HEK293 (cell line): ENCODE measurements around the gene EIF3F.

Experiments
- CTCF ChIA-PET: fragments of 350-600 bp; formaldehyde crosslinking; extraction: SDS; loops from one replicate; lab custom pipeline; 2021; ENCODE audit warnings: antibody characterized with exemption; lab: Yijun Ruan, JAX
- POLR2A ChIA-PET: fragments of 300-600 bp; formaldehyde crosslinking; extraction: SDS; loops from one replicate; lab custom pipeline; 2020; ENCODE audit warnings: antibody characterized with exemption, inconsistent platforms; lab: Yijun Ruan, JAX
- H3K27ac ChIP-seq: fragments of 200-500 bp; sonication (Bioruptor generic); 2 replicates; pipeline ENCODE4 v1.5.1; 2014; ENCODE audit warnings: low read depth, low read length, control low read depth, inconsistent platforms; ENCODE audit errors: extremely low read depth
- H3K36me3 ChIP-seq, 2 experiments: fragments of 200-500 bp in 1 of 2; sonication (Bioruptor generic) in 1 of 2; 1 replicate in 1 of 2; 2 replicates in 1 of 2; pipeline ENCODE4 v1.5.1; 2014 to 2017; ENCODE audit warnings: inconsistent platforms in 2 of 2, low read length in 2 of 2; ENCODE audit not compliant: control insufficient read depth in 2 of 2, insufficient read depth in 1 of 2
- H3K4me1 ChIP-seq: fragments of 200-500 bp; sonication (Bioruptor generic); 2 replicates; pipeline ENCODE4 v1.5.1; 2014; ENCODE audit warnings: mild to moderate bottlenecking, low read length, inconsistent platforms; ENCODE audit not compliant: control insufficient read depth, insufficient read depth
- H3K4me3 ChIP-seq: 2 replicates; pipeline ENCODE4 v1.5.1; 2011; ENCODE audit warnings: low read depth, mild to moderate bottlenecking, control low read depth, low read length, moderate library complexity
- H3K9me3 ChIP-seq: fragments of 200-500 bp; sonication (Bioruptor generic); 2 replicates; pipeline ENCODE4 v1.5.1; 2014; ENCODE audit warnings: low read depth, low read length, inconsistent platforms; ENCODE audit not compliant: control insufficient read depth, insufficient read depth
- GLIS2 ChIP-seq: fragments of 450-650 bp; formaldehyde crosslinking; IDR thresholded peaks from 2 replicates; pipeline ENCODE4 v1.5.1; 2016; ENCODE audit warnings: missing biosample characterization, missing genetic modification characterization
- OSR2 ChIP-seq: fragments of 450-650 bp; formaldehyde crosslinking; IDR thresholded peaks from 2 replicates; pipeline ENCODE4 v1.5.1; 2016; ENCODE audit warnings: missing biosample characterization, missing genetic modification characterization
- OVOL3 ChIP-seq: fragments of 450-650 bp; formaldehyde crosslinking; IDR thresholded peaks from 2 replicates; pipeline ENCODE4 v1.5.1; 2016; ENCODE audit warnings: missing biosample characterization, missing genetic modification characterization
- RBAK ChIP-seq: fragments of 450-650 bp; formaldehyde crosslinking; IDR thresholded peaks from 2 replicates; pipeline ENCODE4 v1.5.1; 2016; ENCODE audit warnings: missing biosample characterization, missing genetic modification characterization
- SALL2 ChIP-seq: fragments of 450-650 bp; formaldehyde crosslinking; IDR thresholded peaks from 2 replicates; pipeline ENCODE4 v1.5.0; 2017; ENCODE audit warnings: missing biosample characterization, mild to moderate bottlenecking, missing genetic modification characterization, borderline replicate concordance
- SETDB1 ChIP-seq: IDR thresholded peaks from one replicate; pipeline ENCODE4 v1.6.1; 2017; ENCODE audit warnings: mild to moderate bottlenecking, low read length, moderate library complexity, mixed read lengths; ENCODE audit not compliant: insufficient read length
- ZBTB17 ChIP-seq: fragments of 450-650 bp; formaldehyde crosslinking; IDR thresholded peaks from 2 replicates; pipeline ENCODE4 v1.5.1; 2016; ENCODE audit warnings: missing biosample characterization, missing genetic modification characterization
- ZBTB8A ChIP-seq: fragments of 450-650 bp; formaldehyde crosslinking; IDR thresholded peaks from 2 replicates; pipeline ENCODE4 v1.5.1; 2016; ENCODE audit warnings: missing biosample characterization, missing genetic modification characterization
- ZNF10 ChIP-seq: fragments of 450-650 bp; formaldehyde crosslinking; IDR thresholded peaks from 2 replicates; pipeline ENCODE4 v1.5.1; 2017; ENCODE audit warnings: missing biosample characterization, missing genetic modification characterization
- ZNF140 ChIP-seq: fragments of 450-650 bp; formaldehyde crosslinking; IDR thresholded peaks from 2 replicates; pipeline ENCODE4 v1.5.1; 2016; ENCODE audit warnings: missing biosample characterization, missing genetic modification characterization
- ZNF169 ChIP-seq: fragments of 450-650 bp; formaldehyde crosslinking; IDR thresholded peaks from 2 replicates; pipeline ENCODE4 v1.5.1; 2016; ENCODE audit warnings: missing biosample characterization, missing genetic modification characterization
- ZNF175 ChIP-seq: fragments of 450-650 bp; formaldehyde crosslinking; IDR thresholded peaks from 2 replicates; pipeline ENCODE4 v1.5.1; 2016; ENCODE audit warnings: missing biosample characterization, missing genetic modification characterization
- ZNF19 ChIP-seq: fragments of 450-650 bp; formaldehyde crosslinking; IDR thresholded peaks from 2 replicates; pipeline ENCODE4; 2016; ENCODE audit warnings: missing biosample characterization, missing genetic modification characterization, low read depth
- ZNF2 ChIP-seq: fragments of 450-650 bp; formaldehyde crosslinking; IDR thresholded peaks from 2 replicates; pipeline ENCODE4 v1.5.1; 2016; ENCODE audit warnings: missing biosample characterization, missing genetic modification characterization
- ZNF239 ChIP-seq: fragments of 450-650 bp; formaldehyde crosslinking; IDR thresholded peaks from 2 replicates; pipeline ENCODE4 v1.5.1; 2016; ENCODE audit warnings: missing biosample characterization, missing genetic modification characterization
- ZNF266 ChIP-seq: fragments of 450-650 bp; formaldehyde crosslinking; IDR thresholded peaks from 2 replicates; pipeline ENCODE4 v1.5.1; 2016; ENCODE audit warnings: missing biosample characterization, missing genetic modification characterization, low read depth
- ZNF292 ChIP-seq: fragments of 450-650 bp; formaldehyde crosslinking; IDR thresholded peaks from 2 replicates; pipeline ENCODE4 v1.5.1; 2016; ENCODE audit warnings: low read depth, missing biosample characterization, missing genetic modification characterization, borderline replicate concordance
- ZNF311 ChIP-seq: fragments of 450-650 bp; formaldehyde crosslinking; IDR thresholded peaks from 2 replicates; pipeline ENCODE4 v1.5.1; 2017; ENCODE audit warnings: missing biosample characterization, missing genetic modification characterization, borderline replicate concordance
- ZNF37A ChIP-seq: fragments of 450-650 bp; IDR thresholded peaks from 2 replicates; pipeline ENCODE4 v1.5.1; 2018; ENCODE audit warnings: missing biosample characterization, missing genetic modification characterization
- ZNF404 ChIP-seq: fragments of 450-650 bp; formaldehyde crosslinking; IDR thresholded peaks from 2 replicates; pipeline ENCODE4 v1.5.1; 2017; ENCODE audit warnings: missing biosample characterization, missing genetic modification characterization
- ZNF549 ChIP-seq: fragments of 450-650 bp; IDR thresholded peaks from 2 replicates; pipeline ENCODE4 v1.5.1; 2018; ENCODE audit warnings: missing biosample characterization, missing genetic modification characterization, mild to moderate bottlenecking, inconsistent platforms, moderate library complexity
- ZNF561 ChIP-seq: fragments of 450-650 bp; IDR thresholded peaks from 2 replicates; pipeline ENCODE4 v1.5.1; 2018; ENCODE audit warnings: missing biosample characterization, missing genetic modification characterization, borderline replicate concordance
- ZNF596 ChIP-seq: fragments of 450-650 bp; IDR thresholded peaks from 2 replicates; pipeline ENCODE4 v1.5.0; 2018; ENCODE audit warnings: missing biosample characterization, mild to moderate bottlenecking, missing genetic modification characterization, moderate library complexity
- ZNF621 ChIP-seq: fragments of 450-650 bp; formaldehyde crosslinking; IDR thresholded peaks from 2 replicates; pipeline ENCODE4 v1.5.1; 2017; ENCODE audit warnings: missing biosample characterization, missing genetic modification characterization
- ZNF792 ChIP-seq: fragments of 450-650 bp; formaldehyde crosslinking; IDR thresholded peaks from 2 replicates; pipeline ENCODE4 v1.5.1; 2016; ENCODE audit warnings: missing biosample characterization, missing genetic modification characterization
- TF ChIP-seq, protein P1 (sequence below): fragments of 450-650 bp; formaldehyde crosslinking; IDR thresholded peaks from 2 replicates; pipeline ENCODE4 v1.5.1; 2016; ENCODE audit warnings: missing biosample characterization, missing genetic modification characterization
- TF ChIP-seq, protein P2 (sequence below): fragments of 450-650 bp; formaldehyde crosslinking; IDR thresholded peaks from 2 replicates; pipeline ENCODE4 v1.5.1; 2016; ENCODE audit warnings: missing biosample characterization, missing genetic modification characterization
- TF ChIP-seq, protein P3 (sequence below): fragments of 450-650 bp; formaldehyde crosslinking; IDR thresholded peaks from 2 replicates; pipeline ENCODE4 v1.5.1; 2016; ENCODE audit warnings: missing biosample characterization, missing genetic modification characterization
- TF ChIP-seq, protein P4 (sequence below): fragments of 450-650 bp; formaldehyde crosslinking; IDR thresholded peaks from 2 replicates; pipeline ENCODE4 v1.5.1; 2017; ENCODE audit warnings: missing biosample characterization, missing genetic modification characterization
- TF ChIP-seq, protein P5 (sequence below): fragments of 450-650 bp; formaldehyde crosslinking; IDR thresholded peaks from 2 replicates; pipeline ENCODE4 v1.5.1; 2016; ENCODE audit warnings: missing biosample characterization, missing genetic modification characterization

The EIF3F gene

DNA sequence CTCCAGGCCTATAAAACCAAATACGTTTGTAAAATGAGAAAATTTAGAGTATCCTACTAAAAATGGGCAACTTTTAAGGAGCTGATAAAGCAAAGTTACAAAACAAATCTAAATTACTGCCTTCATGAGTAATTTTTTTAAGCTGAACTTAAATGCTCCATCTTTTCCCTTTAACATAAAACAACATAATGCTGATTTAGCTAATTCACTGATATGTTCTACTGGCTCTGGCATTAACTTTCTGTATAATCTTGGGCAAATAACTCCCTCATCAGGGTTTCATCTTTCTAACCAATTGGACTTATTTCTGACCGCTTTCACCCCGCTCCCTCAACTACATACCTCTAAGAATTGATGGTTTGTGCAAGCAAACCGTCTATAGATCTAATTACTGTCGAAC, 46.0 kb upstream of the EIF3F start:
- ChIA-PET CTCF (interaction anchor here (1.1 kb wide), 1 partner anchor 46 kb away, joined by 5 read pairs; the partner anchor contains the start of gene EIF3F), POLR2A (no interaction called here)
- H3K4me1 ChIP-seq: no peaks in the 10 kb centered on the region
- no peak overlapping the region for H3K4me3 ChIP-seq
- H3K27ac ChIP-seq: no peak overlapping the region
- H3K9me3 ChIP-seq: no peaks in the 10 kb centered on the region
- TF ChIP-seq ZNF37A (tag by site-specific recombination) (no peak), ZBTB17 (tag by site-specific recombination) (no peak), ZNF792 (tag by site-specific recombination) (no peak), ZNF621 (tag by site-specific recombination) (no peak), ZNF19 (no peak), SALL2 (no peak), ZNF292 (tag by site-specific recombination) (no peak), ZNF140 (tag by site-specific recombination) (no peak), OSR2 (no peak), GLIS2 (no peak), SETDB1 (no peak), ZBTB8A (tag by site-specific recombination) (no peak), ZNF311 (tag by site-specific recombination) (no peak), ZNF169 (no peak), ZNF561 (tag by site-specific recombination) (no peak), ZNF175 (no peak)
- TF ChIP-seq, protein P1, sequence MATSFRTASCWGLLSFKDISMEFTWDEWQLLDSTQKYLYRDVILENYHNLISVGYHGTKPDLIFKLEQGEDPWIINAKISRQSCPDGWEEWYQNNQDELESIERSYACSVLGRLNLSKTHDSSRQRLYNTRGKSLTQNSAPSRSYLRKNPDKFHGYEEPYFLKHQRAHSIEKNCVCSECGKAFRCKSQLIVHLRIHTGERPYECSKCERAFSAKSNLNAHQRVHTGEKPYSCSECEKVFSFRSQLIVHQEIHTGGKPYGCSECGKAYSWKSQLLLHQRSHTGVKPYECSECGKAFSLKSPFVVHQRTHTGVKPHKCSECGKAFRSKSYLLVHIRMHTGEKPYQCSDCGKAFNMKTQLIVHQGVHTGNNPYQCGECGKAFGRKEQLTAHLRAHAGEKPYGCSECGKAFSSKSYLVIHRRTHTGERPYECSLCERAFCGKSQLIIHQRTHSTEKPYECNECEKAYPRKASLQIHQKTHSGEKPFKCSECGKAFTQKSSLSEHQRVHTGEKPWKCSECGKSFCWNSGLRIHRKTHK: no peak
- TF ChIP-seq, protein P2, sequence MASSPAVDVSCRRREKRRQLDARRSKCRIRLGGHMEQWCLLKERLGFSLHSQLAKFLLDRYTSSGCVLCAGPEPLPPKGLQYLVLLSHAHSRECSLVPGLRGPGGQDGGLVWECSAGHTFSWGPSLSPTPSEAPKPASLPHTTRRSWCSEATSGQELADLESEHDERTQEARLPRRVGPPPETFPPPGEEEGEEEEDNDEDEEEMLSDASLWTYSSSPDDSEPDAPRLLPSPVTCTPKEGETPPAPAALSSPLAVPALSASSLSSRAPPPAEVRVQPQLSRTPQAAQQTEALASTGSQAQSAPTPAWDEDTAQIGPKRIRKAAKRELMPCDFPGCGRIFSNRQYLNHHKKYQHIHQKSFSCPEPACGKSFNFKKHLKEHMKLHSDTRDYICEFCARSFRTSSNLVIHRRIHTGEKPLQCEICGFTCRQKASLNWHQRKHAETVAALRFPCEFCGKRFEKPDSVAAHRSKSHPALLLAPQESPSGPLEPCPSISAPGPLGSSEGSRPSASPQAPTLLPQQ: no peak
- no peaks in the 10 kb centered on the region for H3K36me3 ChIP-seq

DNA sequence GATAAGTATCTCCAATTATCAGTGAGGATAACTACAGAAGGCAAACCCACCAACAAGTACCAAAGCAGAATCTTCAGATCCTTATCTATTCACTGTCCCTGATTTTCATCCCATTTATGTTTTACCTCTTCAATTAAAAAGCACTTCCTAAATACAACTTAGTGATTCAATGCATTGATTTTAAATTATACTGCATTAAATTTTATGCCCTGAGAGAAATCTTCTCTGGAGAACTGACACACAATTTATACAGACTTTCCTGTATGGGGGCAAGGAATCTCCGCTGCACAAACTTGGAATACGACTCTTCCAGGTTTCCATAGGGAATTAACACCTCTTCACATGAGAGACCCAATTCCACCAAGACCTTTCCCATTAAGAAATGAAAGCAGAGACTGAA, 45.5 kb upstream of the EIF3F start, which contains the start of gene OR10A3:
TSS of gene OR10A3 (minus strand) at position 101 of the 400 bp plus-strand sequence. CDS start 2,188 bp downstream, outside the sequence.
- Histone ChIP-seq H3K4me1 (no peaks in the 10 kb centered on the region), H3K4me3 (no peak within 1 kb of the TSS), H3K27ac (no peak within 1 kb of the TSS), H3K36me3 (no peaks in the 10 kb centered on the region), H3K9me3 (no peaks in the 10 kb centered on the region)
- ChIA-PET POLR2A (no interaction called here), CTCF (interaction anchor here (1.1 kb wide), 1 partner anchor 45 kb away, joined by 5 read pairs; the partner anchor contains the start of gene EIF3F)
- TF ChIP-seq ZNF404 (tag by site-specific recombination): no peak
- TF ChIP-seq RBAK: no peak
- TF ChIP-seq ZNF2 (tag by site-specific recombination): no peak
- TF ChIP-seq ZNF266: no peak
- TF ChIP-seq, protein P3, sequence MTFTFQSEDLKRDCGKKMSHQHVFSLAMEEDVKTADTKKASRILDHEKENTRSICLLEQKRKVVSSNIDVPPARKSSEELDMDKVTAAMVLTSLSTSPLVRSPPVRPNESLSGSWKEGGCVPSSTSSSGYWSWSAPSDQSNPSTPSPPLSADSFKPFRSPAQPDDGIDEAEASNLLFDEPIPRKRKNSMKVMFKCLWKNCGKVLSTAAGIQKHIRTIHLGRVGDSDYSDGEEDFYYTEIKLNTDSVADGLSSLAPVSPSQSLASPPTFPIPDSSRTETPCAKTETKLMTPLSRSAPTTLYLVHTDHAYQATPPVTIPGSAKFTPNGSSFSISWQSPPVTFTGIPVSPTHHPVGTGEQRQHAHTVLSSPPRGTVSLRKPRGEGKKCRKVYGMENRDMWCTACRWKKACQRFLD (tag by site-specific recombination): no peak
- TF ChIP-seq ZNF10 (tag by site-specific recombination): no peak
- TF ChIP-seq, protein P1: no peak
- TF ChIP-seq, protein P4, sequence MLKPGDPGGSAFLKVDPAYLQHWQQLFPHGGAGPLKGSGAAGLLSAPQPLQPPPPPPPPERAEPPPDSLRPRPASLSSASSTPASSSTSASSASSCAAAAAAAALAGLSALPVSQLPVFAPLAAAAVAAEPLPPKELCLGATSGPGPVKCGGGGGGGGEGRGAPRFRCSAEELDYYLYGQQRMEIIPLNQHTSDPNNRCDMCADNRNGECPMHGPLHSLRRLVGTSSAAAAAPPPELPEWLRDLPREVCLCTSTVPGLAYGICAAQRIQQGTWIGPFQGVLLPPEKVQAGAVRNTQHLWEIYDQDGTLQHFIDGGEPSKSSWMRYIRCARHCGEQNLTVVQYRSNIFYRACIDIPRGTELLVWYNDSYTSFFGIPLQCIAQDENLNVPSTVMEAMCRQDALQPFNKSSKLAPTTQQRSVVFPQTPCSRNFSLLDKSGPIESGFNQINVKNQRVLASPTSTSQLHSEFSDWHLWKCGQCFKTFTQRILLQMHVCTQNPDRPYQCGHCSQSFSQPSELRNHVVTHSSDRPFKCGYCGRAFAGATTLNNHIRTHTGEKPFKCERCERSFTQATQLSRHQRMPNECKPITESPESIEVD (tag by site-specific recombination): no peak
- no peak for TF ChIP-seq OVOL3 (tag by site-specific recombination)
- TF ChIP-seq ZNF549: no peak
- TF ChIP-seq, protein P5, sequence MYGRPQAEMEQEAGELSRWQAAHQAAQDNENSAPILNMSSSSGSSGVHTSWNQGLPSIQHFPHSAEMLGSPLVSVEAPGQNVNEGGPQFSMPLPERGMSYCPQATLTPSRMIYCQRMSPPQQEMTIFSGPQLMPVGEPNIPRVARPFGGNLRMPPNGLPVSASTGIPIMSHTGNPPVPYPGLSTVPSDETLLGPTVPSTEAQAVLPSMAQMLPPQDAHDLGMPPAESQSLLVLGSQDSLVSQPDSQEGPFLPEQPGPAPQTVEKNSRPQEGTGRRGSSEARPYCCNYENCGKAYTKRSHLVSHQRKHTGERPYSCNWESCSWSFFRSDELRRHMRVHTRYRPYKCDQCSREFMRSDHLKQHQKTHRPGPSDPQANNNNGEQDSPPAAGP (tag by site-specific recombination): no peak
- no peak for TF ChIP-seq ZNF596 (tag by site-specific recombination)
- no peak for TF ChIP-seq ZNF239
- TF ChIP-seq, all 188 proteins: peak for 0
